NT2/D1 (cell line): ENCODE results near the gene TSPAN10.

Experiments
- YY1 ChIP-seq: IDR thresholded peaks from 2 replicates; pipeline ENCODE4 v1.6.1; 2011; ENCODE audit not compliant: insufficient read length, insufficient read depth
- ZNF274 ChIP-seq: IDR thresholded peaks from 2 replicates; pipeline ENCODE4 v1.6.1; 2011; ENCODE audit warnings: mild to moderate bottlenecking, low read depth, low read length

GRCh38 chr17:81591971-81592370 lies 45.0 kb upstream of the TSPAN10 start:
- TF ChIP-seq ZNF274: no peak
- TF ChIP-seq YY1: no peak
